ENCODE results near the gene NELL1.
"Not testable (repeated sequence)": the region's sequence is repeated elsewhere in the genome, so short reads cannot be mapped to it uniquely, and the experiment has no call there.

NELL1 gene

GRCh38 chr11:21264125-21264524 lies 594.7 kb downstream of the NELL1 start:
- Histone ChIP-seq H3K27me3 (ENCODE audit: control insufficient read depth, insufficient read depth, low read length) (no peaks in the 10 kb centered on the region), H3K4me1 (ENCODE audit: control insufficient read depth, insufficient read depth, low read length) (no peaks in the 10 kb centered on the region), H3K4me3 (ENCODE audit: low read length) (no peak overlapping the region), H3K9me3 (ENCODE audit: control insufficient read depth, low read length) (no peaks in the 10 kb centered on the region), H3K36me3 (ENCODE audit: control insufficient read depth, insufficient read depth, low read length) (no peaks in the 10 kb centered on the region), H3K9ac (ENCODE audit: low read length) (no peak overlapping the region)

GRCh38 chr11:21268036-21268435 lies 598.6 kb downstream of the NELL1 start:
- Histone ChIP-seq H3K4me3 (ENCODE audit: low read length) (no peak overlapping the region), H3K27me3 (ENCODE audit: control insufficient read depth, insufficient read depth, low read length) (no peaks in the 10 kb centered on the region)

GRCh38 chr11:21272139-21272538 lies 602.8 kb downstream of the NELL1 start:
- H3K4me1 ChIP-seq (ENCODE audit: control insufficient read depth, insufficient read depth, low read length); H3K9me3 ChIP-seq (ENCODE audit: control insufficient read depth, low read length); H3K9ac ChIP-seq (ENCODE audit: low read length); H3K27me3 ChIP-seq (ENCODE audit: control insufficient read depth, insufficient read depth, low read length); H3K36me3 ChIP-seq (ENCODE audit: control insufficient read depth, insufficient read depth, low read length); H3K4me3 ChIP-seq (ENCODE audit: low read length): not testable (repeated sequence)

More at GRCh38 chr11:21268036-21268435, 598.6 kb downstream of the NELL1 start:
- no peaks in the 10 kb centered on the region for H3K36me3 ChIP-seq (ENCODE audit: control insufficient read depth, insufficient read depth, low read length)
- no peaks in the 10 kb centered on the region for H3K4me1 ChIP-seq (ENCODE audit: control insufficient read depth, insufficient read depth, low read length)
- no peaks in the 10 kb centered on the region for H3K9me3 ChIP-seq (ENCODE audit: control insufficient read depth, low read length)
- H3K9ac ChIP-seq (ENCODE audit: low read length), result no peak overlapping the region

- Histone ChIP-seq H3K36me3 (ENCODE audit: control insufficient read depth, insufficient read depth, low read length) (no peaks in the 10 kb centered on the region), H3K4me1 (ENCODE audit: control insufficient read depth, insufficient read depth, low read length) (no peaks in the 10 kb centered on the region), H3K9me3 (ENCODE audit: control insufficient read depth, low read length) (no peaks in the 10 kb centered on the region), H3K9ac (ENCODE audit: low read length) (no peak overlapping the region), H3K4me3 (ENCODE audit: low read length) (no peak overlapping the region), H3K27me3 (ENCODE audit: control insufficient read depth, insufficient read depth, low read length) (no peaks in the 10 kb centered on the region)
Measured at GRCh38 chr11:21278840-21279239, 609.5 kb downstream of the NELL1 start.

- H3K9me3 ChIP-seq (ENCODE audit: control insufficient read depth, low read length), result no peaks in the 10 kb centered on the region
- no peak overlapping the region for H3K4me3 ChIP-seq (ENCODE audit: low read length)
- H3K27me3 ChIP-seq (ENCODE audit: control insufficient read depth, insufficient read depth, low read length), result no peaks in the 10 kb centered on the region
- H3K4me1 ChIP-seq (ENCODE audit: control insufficient read depth, insufficient read depth, low read length), result no peaks in the 10 kb centered on the region
- no peaks in the 10 kb centered on the region for H3K36me3 ChIP-seq (ENCODE audit: control insufficient read depth, insufficient read depth, low read length)
- no peak overlapping the region for H3K9ac ChIP-seq (ENCODE audit: low read length)
Measured at GRCh38 chr11:21285104-21285503, 615.7 kb downstream of the NELL1 start.

- no peaks in the 10 kb centered on the region for H3K4me1 ChIP-seq (ENCODE audit: control insufficient read depth, insufficient read depth, low read length)
- H3K36me3 ChIP-seq (ENCODE audit: control insufficient read depth, insufficient read depth, low read length), result no peaks in the 10 kb centered on the region
- no peaks in the 10 kb centered on the region for H3K9me3 ChIP-seq (ENCODE audit: control insufficient read depth, low read length)
- no peaks in the 10 kb centered on the region for H3K27me3 ChIP-seq (ENCODE audit: control insufficient read depth, insufficient read depth, low read length)
- H3K4me3 ChIP-seq (ENCODE audit: low read length), result no peak overlapping the region
- H3K9ac ChIP-seq (ENCODE audit: low read length), result no peak overlapping the region
Measured at GRCh38 chr11:21289686-21290085, 620.3 kb downstream of the NELL1 start.

- no peaks in the 10 kb centered on the region for H3K4me1 ChIP-seq (ENCODE audit: control insufficient read depth, insufficient read depth, low read length)
- H3K36me3 ChIP-seq (ENCODE audit: control insufficient read depth, insufficient read depth, low read length), result no peaks in the 10 kb centered on the region
- H3K4me3 ChIP-seq (ENCODE audit: low read length), result no peak overlapping the region
Measured at GRCh38 chr11:21295508-21295907, 626.1 kb downstream of the NELL1 start.

GRCh38 chr11:21301981-21302380 lies 632.6 kb downstream of the NELL1 start:
- no peaks in the 10 kb centered on the region for H3K4me1 ChIP-seq (ENCODE audit: control insufficient read depth, insufficient read depth, low read length)
- no peak overlapping the region for H3K9ac ChIP-seq (ENCODE audit: low read length)
- H3K9me3 ChIP-seq (ENCODE audit: control insufficient read depth, low read length), result no peaks in the 10 kb centered on the region
- H3K36me3 ChIP-seq (ENCODE audit: control insufficient read depth, insufficient read depth, low read length), result no peaks in the 10 kb centered on the region
- no peaks in the 10 kb centered on the region for H3K27me3 ChIP-seq (ENCODE audit: control insufficient read depth, insufficient read depth, low read length)
- H3K4me3 ChIP-seq (ENCODE audit: low read length), result no peak overlapping the region

More at GRCh38 chr11:21295508-21295907, 626.1 kb downstream of the NELL1 start:
- Histone ChIP-seq H3K9ac (ENCODE audit: low read length) (no peak overlapping the region), H3K27me3 (ENCODE audit: control insufficient read depth, insufficient read depth, low read length) (no peaks in the 10 kb centered on the region), H3K9me3 (ENCODE audit: control insufficient read depth, low read length) (no peaks in the 10 kb centered on the region)

- no peaks in the 10 kb centered on the region for H3K4me1 ChIP-seq (ENCODE audit: control insufficient read depth, insufficient read depth, low read length)
- no peaks in the 10 kb centered on the region for H3K9me3 ChIP-seq (ENCODE audit: control insufficient read depth, low read length)
- no peaks in the 10 kb centered on the region for H3K36me3 ChIP-seq (ENCODE audit: control insufficient read depth, insufficient read depth, low read length)
- no peak overlapping the region for H3K4me3 ChIP-seq (ENCODE audit: low read length)
- no peaks in the 10 kb centered on the region for H3K27me3 ChIP-seq (ENCODE audit: control insufficient read depth, insufficient read depth, low read length)
- no peak overlapping the region for H3K9ac ChIP-seq (ENCODE audit: low read length)
Measured at GRCh38 chr11:21306739-21307358, 637.5 kb downstream of the NELL1 start.

GRCh38 chr11:21307874-21308273 lies 638.5 kb downstream of the NELL1 start:
- H3K4me1 ChIP-seq (ENCODE audit: control insufficient read depth, insufficient read depth, low read length), result no peaks in the 10 kb centered on the region
- H3K27me3 ChIP-seq (ENCODE audit: control insufficient read depth, insufficient read depth, low read length), result no peaks in the 10 kb centered on the region
- H3K9me3 ChIP-seq (ENCODE audit: control insufficient read depth, low read length), result no peaks in the 10 kb centered on the region
- H3K4me3 ChIP-seq (ENCODE audit: low read length), result no peak overlapping the region
- H3K9ac ChIP-seq (ENCODE audit: low read length), result no peak overlapping the region
- no peaks in the 10 kb centered on the region for H3K36me3 ChIP-seq (ENCODE audit: control insufficient read depth, insufficient read depth, low read length)

- no peaks in the 10 kb centered on the region for H3K36me3 ChIP-seq (ENCODE audit: control insufficient read depth, insufficient read depth, low read length)
- no peaks in the 10 kb centered on the region for H3K4me1 ChIP-seq (ENCODE audit: control insufficient read depth, insufficient read depth, low read length)
- no peaks in the 10 kb centered on the region for H3K9me3 ChIP-seq (ENCODE audit: control insufficient read depth, low read length)
- H3K27me3 ChIP-seq (ENCODE audit: control insufficient read depth, insufficient read depth, low read length), result no peaks in the 10 kb centered on the region
- no peak overlapping the region for H3K9ac ChIP-seq (ENCODE audit: low read length)
- H3K4me3 ChIP-seq (ENCODE audit: low read length), result no peak overlapping the region
Measured at GRCh38 chr11:21316591-21316990, 647.2 kb downstream of the NELL1 start.

GRCh38 chr11:21321072-21321471 lies 651.7 kb downstream of the NELL1 start:
- Histone ChIP-seq H3K36me3 (ENCODE audit: control insufficient read depth, insufficient read depth, low read length) (no peaks in the 10 kb centered on the region), H3K4me1 (ENCODE audit: control insufficient read depth, insufficient read depth, low read length) (no peaks in the 10 kb centered on the region), H3K9me3 (ENCODE audit: control insufficient read depth, low read length) (no peaks in the 10 kb centered on the region), H3K27me3 (ENCODE audit: control insufficient read depth, insufficient read depth, low read length) (no peaks in the 10 kb centered on the region), H3K4me3 (ENCODE audit: low read length) (no peak overlapping the region), H3K9ac (ENCODE audit: low read length) (no peak overlapping the region)

GRCh38 chr11:21321530-21321929 lies 652.1 kb downstream of the NELL1 start:
- Histone ChIP-seq H3K27me3 (ENCODE audit: control insufficient read depth, insufficient read depth, low read length) (no peaks in the 10 kb centered on the region), H3K4me3 (ENCODE audit: low read length) (no peak overlapping the region), H3K9me3 (ENCODE audit: control insufficient read depth, low read length) (no peaks in the 10 kb centered on the region), H3K36me3 (ENCODE audit: control insufficient read depth, insufficient read depth, low read length) (no peaks in the 10 kb centered on the region), H3K4me1 (ENCODE audit: control insufficient read depth, insufficient read depth, low read length) (no peaks in the 10 kb centered on the region), H3K9ac (ENCODE audit: low read length) (no peak overlapping the region)
